HepG2 (cell line): ENCODE results near the gene SPATA13. TPM values are rescaled to one million over a fixed set of nuclear protein-coding genes. Genes with fewer than 3 reads are reported as not detected.

Experiments
- ATAC-seq: fragments of 200-7000 bp; cut with Tn5 transposase; 3 replicates; pipeline ENCODE4 v1.9.1; 2020; ENCODE audit warnings: mild to moderate bottlenecking, moderate library complexity
- BruUV-seq: library from RNA; stranded (reverse); fragments of 400-500 nt; replicated peaks from 2 replicates; lab custom pipeline; 2021; lab: Mats Ljungman, UMichigan
- CTCF ChIA-PET: fragments of 300-600 bp; formaldehyde crosslinking; extraction: SDS; loops from one replicate; lab custom pipeline; 2021; ENCODE audit warnings: low total read pairs, inconsistent platforms, low intra/inter-chr PET ratio; lab: Yijun Ruan, JAX
- POLR2A ChIA-PET: fragments of 350-600 bp; sonication (Branson Sonifier 250); formaldehyde crosslinking; loops from one replicate; lab custom pipeline; 2020; ENCODE audit warnings: antibody characterized with exemption, inconsistent platforms; lab: Yijun Ruan, JAX
- DNase-seq: peaks from one replicate; pipeline ENCODE4 v3.0.0-alpha.2; 2015; ENCODE audit warnings: low spot score
- FAIRE-seq: peaks from 3 replicates; lab custom pipeline; 2011; peaks lifted over from hg19 to GRCh38; lab: Jason Lieb, UNC
- H2AFZ ChIP-seq: one replicate; pipeline ENCODE4 v1.6.1; 2011; ENCODE audit warnings: low read length, inconsistent platforms
- H3K27ac ChIP-seq: fragments of 300-600 bp; 3 replicates; pipeline ENCODE4 v1.8.0; 2011; ENCODE audit warnings: mixed run types, mild to moderate bottlenecking, mixed read lengths, low read length, inconsistent platforms; ENCODE audit not compliant: insufficient read depth; ENCODE audit errors: extremely low read length
- H3K27me3 ChIP-seq, 2 experiments: fragments of 200-600 bp in 1 of 2; 2 replicates in 1 of 2; 3 replicates in 1 of 2; pipeline versions ENCODE4 v1.6.0 to v1.8.0; 2011; ENCODE audit warnings: low read length in 2 of 2, mild to moderate bottlenecking in 2 of 2, moderate library complexity in 2 of 2, inconsistent platforms in 1 of 2; ENCODE audit not compliant: insufficient read depth in 2 of 2, control insufficient read depth in 1 of 2
- H3K36me3 ChIP-seq, 2 experiments: fragments of 200-600 bp in 1 of 2; replicated peaks in 1 of 2; 2 replicates in 1 of 2; 3 replicates in 1 of 2; pipeline versions ENCODE4 v1.5.1 to v1.8.0; 2011; ENCODE audit warnings: low read length in 2 of 2, inconsistent platforms in 1 of 2; ENCODE audit not compliant: insufficient read depth in 2 of 2, control insufficient read depth in 1 of 2
- H3K4me1 ChIP-seq: 2 replicates; pipeline ENCODE4 v1.5.1; 2012; ENCODE audit warnings: low read length, inconsistent platforms; ENCODE audit not compliant: insufficient read depth
- H3K4me2 ChIP-seq: 2 replicates; pipeline ENCODE4 v1.6.0; 2011; ENCODE audit warnings: low read depth, low read length, inconsistent platforms
- H3K4me3 ChIP-seq, 3 experiments: fragments of 200-600 bp in 1 of 3; sonication (generic), shearing (Covaris generic) in 1 of 3; replicated peaks in 1 of 3; 2 replicates each; pipeline ENCODE4 v1.5.1; 2011 to 2016; ENCODE audit warnings: low read length in 3 of 3, inconsistent platforms in 2 of 3, low read depth in 2 of 3, mild to moderate bottlenecking in 2 of 3, control low read depth in 1 of 3, mixed read lengths in 1 of 3; ENCODE audit not compliant: insufficient read depth in 1 of 3
- H3K79me2 ChIP-seq: one replicate; pipeline ENCODE4 v1.6.1; 2011; ENCODE audit warnings: low read length, inconsistent platforms; ENCODE audit not compliant: insufficient read depth
- H3K9ac ChIP-seq: 2 replicates; pipeline ENCODE4 v1.6.0; 2011; ENCODE audit warnings: mild to moderate bottlenecking, low read depth, low read length, inconsistent platforms; ENCODE audit not compliant: insufficient read depth
- H3K9me3 ChIP-seq: 2 replicates; pipeline ENCODE4 v1.5.1; 2012; ENCODE audit warnings: mild to moderate bottlenecking, low read length
- H4K20me1 ChIP-seq: 2 replicates; pipeline ENCODE4 v1.6.0; 2011; ENCODE audit warnings: inconsistent platforms, mild to moderate bottlenecking, low read length, moderate library complexity; ENCODE audit not compliant: insufficient read depth
- ATF1 ChIP-seq: IDR thresholded peaks from 2 replicates; pipeline ENCODE4 v1.6.1; 2016; ENCODE audit warnings: mild to moderate bottlenecking, control low read depth
- GABPA ChIP-seq, 2 experiments: IDR thresholded peaks; 2 replicates each; pipeline ENCODE4 v1.6.1; 2011 to 2016; ENCODE audit warnings: low read depth in 2 of 2, low read length in 1 of 2, missing biosample characterization in 1 of 2, missing genetic modification characterization in 1 of 2
- MAFF ChIP-seq: IDR thresholded peaks from 2 replicates; pipeline ENCODE4 v1.6.1; 2011; ENCODE audit warnings: low read depth, low read length, improper control_type of control experiment
- NFE2L2 ChIP-seq: fragments of 150-350 bp; IDR thresholded peaks from 2 replicates; pipeline ENCODE4 v1.6.1; 2014; ENCODE audit warnings: low read length
- NR2F6 ChIP-seq, 2 experiments: IDR thresholded peaks; 2 replicates each; pipeline ENCODE4 v1.6.1; 2016; ENCODE audit warnings: antibody characterized with exemption in 1 of 2, mild to moderate bottlenecking in 1 of 2
- ZNF34 ChIP-seq: sonication (generic); formaldehyde crosslinking; IDR thresholded peaks from 2 replicates; pipeline ENCODE4 v1.4.0; 2020; ENCODE audit warnings: mild to moderate bottlenecking, missing genetic modification reagents, borderline replicate concordance
- ZNF550 ChIP-seq: sonication (generic); formaldehyde crosslinking; IDR thresholded peaks from 2 replicates; pipeline ENCODE4 v1.4.0; 2020; ENCODE audit warnings: mild to moderate bottlenecking, missing genetic modification reagents, borderline replicate concordance
- ZNF781 ChIP-seq: sonication (generic); formaldehyde crosslinking; IDR thresholded peaks from 2 replicates; pipeline ENCODE4 v1.5.1; 2020; ENCODE audit warnings: borderline replicate concordance, mild to moderate bottlenecking, missing genetic modification reagents; ENCODE audit errors: not compliant biosample characterization
- ZNF792 ChIP-seq: IDR thresholded peaks from 2 replicates; pipeline ENCODE4 v1.6.1; 2016
- WGBS: methylation state at CpG from one replicate; pipeline ENCODE4 v1.1.6; 2017; ENCODE audit warnings: low lambda C conversion rate; 5-methylcytosine and 5-hydroxymethylcytosine counted together
- in situ Hi-C: cut with HindIII; loops from 2 replicates; pipeline ENCODE4 v1.10.0; 2017; ENCODE audit warnings: low pct_unique_long_range_greater_than_20kb; ENCODE audit not compliant: extremely low pct_ligation_motif_present
- intact Hi-C: fragments of 100-400 bp; cut with micrococcal nuclease; formaldehyde crosslinking; loops from one replicate; pipeline ENCODE4 v1.10.0; 2022; ENCODE audit not compliant: unreplicated experiment
- polyA plus RNA-seq, 8 experiments: library from polyadenylated mRNA; depleted of rRNA in 3 of 8; stranded (reverse) in 7 of 8; unstranded in 1 of 8; fragments of >200 nt; fragmentation: Illumina TruSeq in 4 of 8; extraction: Trizol in 4 of 8; gene quantifications; 2 replicates each; pipeline versions ENCODE4 v1.2.1 to v1.2.3, GENCODE V29; 2011 to 2016; ENCODE audit warnings: low read depth in 4 of 8, missing spikeins in 1 of 8, mixed read lengths in 1 of 8; ENCODE audit not compliant: insufficient read depth in 1 of 8
- total RNA-seq, 5 experiments: library from RNA; depleted of rRNA; stranded (reverse); fragments of >200 nt; fragmentation: Illumina TruSeq; extraction: Trizol; gene quantifications; 2 replicates each; pipeline ENCODE4 v1.2.3, GENCODE V29; 2016; ENCODE audit warnings: low read depth in 1 of 5
- TF ChIP-seq, protein P1 (sequence below), 2 experiments: sonication (generic) in 1 of 2; formaldehyde crosslinking in 1 of 2; IDR thresholded peaks; 2 replicates each; pipeline versions ENCODE4 v1.6.1 to v1.9.0; 2014 to 2022; ENCODE audit warnings: antibody characterized with exemption in 1 of 2, borderline replicate concordance in 1 of 2, inconsistent platforms in 1 of 2, low read depth in 1 of 2, missing genetic modification reagents in 1 of 2

SPATA13 gene
- total and polyA plus RNA-seq, 2 of the 13 experiments (the other 11 are each of a cell fraction or from before 2014, with no cell fraction given): 11.3 to 14.2 TPM

DNA sequence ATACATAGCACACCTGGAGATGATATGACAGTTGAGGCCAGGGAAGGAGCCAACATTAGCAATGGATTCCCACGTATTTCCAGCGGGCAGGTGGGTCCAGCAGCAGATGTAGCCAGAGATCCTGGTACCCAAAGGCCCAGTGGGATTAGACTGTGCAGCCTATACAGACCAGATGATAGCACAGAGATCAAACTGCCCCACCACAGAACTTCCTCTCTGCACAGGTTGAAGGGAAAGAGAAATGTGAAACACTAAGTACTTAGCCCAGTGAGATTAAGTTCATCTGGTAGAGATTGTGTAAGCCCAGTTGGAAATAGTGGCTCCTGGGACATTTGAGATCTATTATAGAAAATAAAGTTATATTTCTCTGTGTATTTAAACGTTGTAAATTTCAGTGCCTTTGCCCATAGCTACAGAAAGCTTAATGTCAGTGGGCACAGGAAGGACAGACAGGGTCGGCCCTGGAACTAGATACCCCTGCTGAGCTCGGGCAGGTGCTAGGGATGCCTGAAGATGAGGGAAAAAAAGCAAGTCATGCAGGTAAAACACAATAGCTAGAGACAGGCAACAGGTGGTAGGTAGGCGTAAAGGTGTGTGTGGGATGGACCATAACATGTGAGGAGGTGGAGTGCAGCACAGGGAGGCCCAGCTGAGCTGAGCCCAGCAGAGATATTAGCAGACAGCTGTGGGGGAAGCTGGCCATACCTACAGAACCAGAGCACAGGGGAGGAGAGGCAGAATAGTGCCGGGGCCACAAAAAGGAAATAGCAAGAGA is 27.3 kb upstream of the SPATA13 start:
- in situ Hi-C loops: no loop called here
- POLR2A ChIA-PET: no interaction called here
- H3K27me3 ChIP-seq: peaks cover 0 to 18% of the 10 kb centered on the region in 2 experiments; a peak in 3 of 5 replicates
- no peak overlapping the region for H3K9ac ChIP-seq
- H4K20me1 ChIP-seq: no peaks in the 10 kb centered on the region
- WGBS: 38% methylated on average over 7 of the region's 7 CpGs
- CTCF ChIA-PET: no interaction called here
- ATAC-seq (no peak), DNase-seq (no peak), FAIRE-seq (no peak)
- intact Hi-C loops: no loop called here
- BruUV-seq: no TSS peak
- H2AFZ ChIP-seq: no peak overlapping the region
- H3K4me1 ChIP-seq: peaks cover 21% of the 10 kb centered on the region
- H3K27ac ChIP-seq: no peak overlapping the region
- H3K36me3 ChIP-seq: no peaks in the 10 kb centered on the region
- TF ChIP-seq NFE2L2 (peak; percentile 54; the same call in 1 of the 2 replicates), ZNF34 (CRISPR knock-in tag) (no peak), ATF1 (CRISPR knock-in tag) (no peak)
- no peak overlapping the region for H3K4me3 ChIP-seq
- H3K79me2 ChIP-seq: no peaks in the 10 kb centered on the region
- peaks cover 10% of the 10 kb centered on the region for H3K9me3 ChIP-seq
- H3K4me2 ChIP-seq: no peak overlapping the region

DNA sequence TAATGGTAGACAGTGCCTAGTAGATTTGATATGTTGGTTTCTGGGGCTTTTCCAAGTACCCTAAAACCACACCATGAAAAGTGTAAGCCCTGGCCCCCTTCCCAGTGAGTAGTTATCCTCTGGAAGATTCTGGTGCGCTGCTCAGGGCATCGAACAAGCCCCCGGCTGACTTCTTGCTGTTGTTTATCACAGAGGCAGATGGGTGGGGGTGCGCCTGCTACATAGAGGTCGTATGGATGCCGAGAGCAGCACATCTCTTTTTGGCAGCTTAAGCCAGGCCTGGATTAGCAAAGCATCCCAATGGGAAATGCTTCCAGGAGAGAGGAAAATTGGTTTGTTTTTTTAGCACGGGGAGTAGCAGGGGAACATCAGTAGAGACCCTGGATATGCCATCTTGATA is 26.3 kb upstream of the SPATA13 start:
- in situ Hi-C loops (no loop called here), intact Hi-C loops (no loop called here)
- H3K27me3 ChIP-seq: peaks cover 0 to 18% of the 10 kb centered on the region in 2 experiments; a peak in 3 of 5 replicates
- DNase-seq (no peak), FAIRE-seq (no peak), ATAC-seq (no peak)
- ChIA-PET POLR2A (no interaction called here), CTCF (no interaction called here)
- no peak overlapping the region for H2AFZ ChIP-seq
- BruUV-seq: no TSS peak
- no peaks in the 10 kb centered on the region for H3K36me3 ChIP-seq
- 24% methylated on average over 6 of the region's 7 CpGs for WGBS
- no peak overlapping the region for H3K4me3 ChIP-seq
- peaks cover 14% of the 10 kb centered on the region for H3K4me1 ChIP-seq
- H4K20me1 ChIP-seq: no peaks in the 10 kb centered on the region
- H3K9ac ChIP-seq: no peak overlapping the region
- H3K4me2 ChIP-seq: no peak overlapping the region
- no peaks in the 10 kb centered on the region for H3K79me2 ChIP-seq
- H3K9me3 ChIP-seq: peaks cover 10% of the 10 kb centered on the region
- H3K27ac ChIP-seq: no peak overlapping the region
- TF ChIP-seq ZNF550 (CRISPR knock-in tag): no peak
- TF ChIP-seq, protein P1, sequence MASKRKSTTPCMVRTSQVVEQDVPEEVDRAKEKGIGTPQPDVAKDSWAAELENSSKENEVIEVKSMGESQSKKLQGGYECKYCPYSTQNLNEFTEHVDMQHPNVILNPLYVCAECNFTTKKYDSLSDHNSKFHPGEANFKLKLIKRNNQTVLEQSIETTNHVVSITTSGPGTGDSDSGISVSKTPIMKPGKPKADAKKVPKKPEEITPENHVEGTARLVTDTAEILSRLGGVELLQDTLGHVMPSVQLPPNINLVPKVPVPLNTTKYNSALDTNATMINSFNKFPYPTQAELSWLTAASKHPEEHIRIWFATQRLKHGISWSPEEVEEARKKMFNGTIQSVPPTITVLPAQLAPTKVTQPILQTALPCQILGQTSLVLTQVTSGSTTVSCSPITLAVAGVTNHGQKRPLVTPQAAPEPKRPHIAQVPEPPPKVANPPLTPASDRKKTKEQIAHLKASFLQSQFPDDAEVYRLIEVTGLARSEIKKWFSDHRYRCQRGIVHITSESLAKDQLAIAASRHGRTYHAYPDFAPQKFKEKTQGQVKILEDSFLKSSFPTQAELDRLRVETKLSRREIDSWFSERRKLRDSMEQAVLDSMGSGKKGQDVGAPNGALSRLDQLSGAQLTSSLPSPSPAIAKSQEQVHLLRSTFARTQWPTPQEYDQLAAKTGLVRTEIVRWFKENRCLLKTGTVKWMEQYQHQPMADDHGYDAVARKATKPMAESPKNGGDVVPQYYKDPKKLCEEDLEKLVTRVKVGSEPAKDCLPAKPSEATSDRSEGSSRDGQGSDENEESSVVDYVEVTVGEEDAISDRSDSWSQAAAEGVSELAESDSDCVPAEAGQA (IDR thresholded peaks at IDR 0.05; ENCODE audit: low read depth): no peak
- TF ChIP-seq, protein P1 (CRISPR knock-in tag; IDR thresholded peaks at IDR 0.05; ENCODE audit: borderline replicate concordance): no peak
- no peak for TF ChIP-seq ZNF781
- TF ChIP-seq NR2F6 (IDR thresholded peaks at IDR 0.05): no peak
- TF ChIP-seq NR2F6 (CRISPR knock-in tag; IDR thresholded peaks at IDR 0.05): no peak
- no peak for TF ChIP-seq GABPA (IDR thresholded peaks at IDR 0.05; ENCODE audit: low read depth, low read length)
- no peak for TF ChIP-seq GABPA (CRISPR knock-in tag; IDR thresholded peaks at IDR 0.05; ENCODE audit: low read depth)
- TF ChIP-seq ZNF792: no peak
- TF ChIP-seq MAFF: no peak
